Left ventricle myocardium superior (tissue), 1 donor: Measurements from ENCODE around the gene MEGF6. TPM values are rescaled to one million over a fixed set of nuclear protein-coding genes. Genes with fewer than 3 reads are reported as not detected.

Experiments
- ATAC-seq: fragments of 200-7000 bp; cut with Tn5 transposase; one replicate; pipeline ENCODE4 v1.9.1; 2020; ENCODE audit warnings: mild to moderate bottlenecking, moderate library complexity
- DNase-seq: peaks from one replicate; pipeline ENCODE4 v3.0.0-alpha.2; 2020
- intact Hi-C: fragments of 100-400 bp; cut with micrococcal nuclease; formaldehyde crosslinking; loops from one replicate; pipeline ENCODE4 v1.11.0; 2022
- total RNA-seq: library from RNA; stranded (reverse); fragmentation: NEBNext Ultra II Directional; extraction: Animal tissue kit (Norgen Biotek cat#: 25700); gene quantifications from one replicate; pipeline ENCODE4 v1.2.1, GENCODE V29; 2021
- donor health status: DM: no; HTN: yes; CAD: no; lungs with severe emphysema.

Gene MEGF6
- total RNA-seq, 1 donor from 2014 or later: 11.6 TPM

GRCh38 chr1:3519301-3519885, 91.9 kb downstream of the MEGF6 start:
- ATAC-seq: no peak
- intact Hi-C loops: no loop called here
- no peak for DNase-seq

GRCh38 chr1:3518756-3519155, 92.6 kb downstream of the MEGF6 start:
- intact Hi-C loops: no loop called here
- ATAC-seq: no peak
- no peak for DNase-seq

DNA sequence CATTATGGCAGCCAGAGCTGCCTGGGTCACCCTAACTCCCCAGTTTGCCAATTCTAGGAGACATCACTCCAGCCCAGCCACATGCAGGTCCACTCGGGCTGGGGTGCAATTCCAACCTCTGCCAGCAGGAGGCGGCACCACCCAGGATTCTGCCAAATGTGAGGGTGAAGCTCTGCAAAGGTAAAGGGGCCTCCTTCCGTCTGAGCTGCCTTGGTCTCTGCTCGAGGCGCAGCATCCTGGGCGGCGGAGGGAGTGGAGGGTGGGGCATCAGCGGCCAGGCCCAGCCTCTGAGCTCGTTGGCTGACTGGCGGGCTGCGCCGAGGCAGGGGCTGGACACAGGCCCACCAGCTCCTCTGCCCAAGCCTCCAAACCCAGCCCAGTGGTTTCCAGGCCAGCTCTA, 93.1 kb downstream of the MEGF6 start:
- intact Hi-C loops: no loop called here
- no peak for ATAC-seq
- DNase-seq: no peak

- intact Hi-C loops: no loop called here
- ATAC-seq (no peak), DNase-seq (no peak)
Observed at GRCh38 chr1:3516911-3517675, 94.2 kb downstream of the MEGF6 start.

GRCh38 chr1:3516481-3516869, 94.8 kb downstream of the MEGF6 start:
- ATAC-seq (no peak), DNase-seq (no peak)
- intact Hi-C loops: no loop called here

- intact Hi-C loops: no loop called here
- DNase-seq (no peak), ATAC-seq (no peak)
Observed at GRCh38 chr1:3515774-3516480, 95.4 kb downstream of the MEGF6 start.

DNA sequence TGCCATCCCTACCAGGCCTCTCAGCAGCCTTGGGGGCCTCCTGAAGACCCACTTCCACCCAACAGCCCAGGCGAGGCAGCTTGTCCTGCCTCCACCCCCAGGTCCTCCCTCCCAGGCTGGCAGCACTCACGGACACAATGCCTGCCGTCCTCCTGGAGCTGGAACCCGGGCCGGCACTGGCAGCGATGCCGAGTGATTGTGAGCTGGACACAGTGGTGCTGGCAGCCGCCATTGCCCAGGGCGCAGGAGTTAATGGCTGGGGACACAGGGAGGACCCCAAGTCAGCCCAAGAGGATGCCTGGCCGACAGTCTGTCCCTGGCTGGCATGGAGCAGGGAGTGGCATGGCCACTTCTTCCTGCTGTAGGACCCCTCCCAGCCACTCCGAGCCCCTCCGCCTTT, 96.0 kb downstream of the MEGF6 start:
- DNase-seq: no peak
- intact Hi-C loops: no loop called here
- ATAC-seq: no peak

DNA sequence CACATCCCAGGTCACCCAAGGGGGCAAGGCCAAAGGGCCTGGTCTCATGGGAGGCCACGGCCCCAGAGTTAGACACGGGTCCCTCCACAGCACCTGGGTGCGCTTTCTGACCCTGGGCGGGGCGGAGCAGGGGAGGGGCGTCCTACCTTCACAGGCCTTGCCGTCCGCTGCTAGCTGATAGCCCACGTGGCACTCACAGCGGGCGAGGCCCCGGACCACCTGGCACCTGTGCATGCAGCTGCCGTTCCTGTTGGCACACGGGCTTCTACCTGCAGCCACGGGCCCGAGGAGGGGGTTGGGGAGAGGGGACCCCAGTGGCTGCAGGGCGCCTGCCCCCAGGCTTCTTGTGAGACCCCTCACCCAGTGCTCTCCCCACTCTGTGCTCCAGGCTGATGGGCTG, 96.9 kb downstream of the MEGF6 start:
- ATAC-seq: no peak
- DNase-seq: no peak
- intact Hi-C loops: no loop called here

GRCh38 chr1:3511856-3512255, 99.5 kb downstream of the MEGF6 start:
- ATAC-seq (no peak), DNase-seq (no peak)
- intact Hi-C loops: no loop called here

- intact Hi-C loops: no loop called here
- no peak for ATAC-seq
- DNase-seq: no peak
Observed at GRCh38 chr1:3511306-3511705, 100.0 kb downstream of the MEGF6 start.

DNA sequence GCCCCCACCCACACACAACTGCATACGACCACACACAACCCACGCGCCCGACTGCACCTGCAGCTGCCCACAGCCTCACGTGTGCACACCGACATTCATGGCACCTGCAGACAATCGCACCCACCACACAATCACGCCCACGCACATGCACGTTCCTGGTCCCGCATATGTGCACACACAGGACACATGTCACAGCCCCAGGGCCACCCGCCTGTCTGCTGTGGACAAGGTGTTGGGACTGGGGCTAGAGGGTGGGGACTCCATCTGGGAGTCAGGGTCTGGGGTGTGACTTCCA, 100.4 kb downstream of the MEGF6 start:
- ATAC-seq: no peak
- DNase-seq: no peak
- intact Hi-C loops: no loop called here

DNA sequence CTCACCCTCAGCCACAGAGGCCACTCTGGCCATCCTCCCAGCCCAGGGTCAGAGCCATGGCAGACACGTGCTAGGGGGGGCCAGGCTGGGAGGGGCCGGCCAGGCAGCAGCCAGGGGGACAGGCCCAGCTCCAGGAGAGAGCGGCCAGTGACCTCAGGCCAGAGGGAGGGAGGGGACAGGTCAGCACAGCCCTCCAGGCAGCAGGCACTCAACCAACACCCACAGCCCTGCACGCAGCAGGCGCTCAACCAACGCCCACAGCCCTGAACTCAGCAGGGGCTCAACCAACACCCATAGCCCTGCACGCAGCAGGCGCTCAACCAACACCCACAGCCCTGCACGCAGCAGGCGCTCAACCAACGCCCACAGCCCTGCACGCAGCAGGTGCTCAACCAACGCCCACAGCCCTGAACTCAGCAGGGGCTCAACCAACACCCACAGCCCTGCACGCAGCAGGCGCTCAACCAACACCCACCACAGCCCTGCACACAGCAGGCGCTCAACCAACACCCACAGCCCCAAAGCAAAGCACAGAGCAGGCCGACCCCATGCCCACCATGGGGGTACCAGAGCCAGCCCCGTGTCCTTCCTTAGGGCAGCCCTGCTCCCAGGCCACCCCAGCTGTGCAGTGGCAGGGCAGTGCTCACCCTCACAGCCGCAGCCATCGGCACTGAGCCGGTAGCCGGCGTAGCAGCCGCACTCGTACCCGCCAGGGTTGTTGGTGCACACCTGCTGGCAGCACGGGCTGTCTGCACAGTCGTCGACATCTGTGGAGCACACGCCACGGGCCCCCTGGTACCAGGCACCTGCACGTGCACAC, 101.0 kb downstream of the MEGF6 start:
- DNase-seq (no peak), ATAC-seq (no peak)
- intact Hi-C loops: no loop called here

- no peak for ATAC-seq
- DNase-seq: no peak
- intact Hi-C loops: no loop called here
Observed at GRCh38 chr1:3509721-3510120, 101.6 kb downstream of the MEGF6 start.

DNA sequence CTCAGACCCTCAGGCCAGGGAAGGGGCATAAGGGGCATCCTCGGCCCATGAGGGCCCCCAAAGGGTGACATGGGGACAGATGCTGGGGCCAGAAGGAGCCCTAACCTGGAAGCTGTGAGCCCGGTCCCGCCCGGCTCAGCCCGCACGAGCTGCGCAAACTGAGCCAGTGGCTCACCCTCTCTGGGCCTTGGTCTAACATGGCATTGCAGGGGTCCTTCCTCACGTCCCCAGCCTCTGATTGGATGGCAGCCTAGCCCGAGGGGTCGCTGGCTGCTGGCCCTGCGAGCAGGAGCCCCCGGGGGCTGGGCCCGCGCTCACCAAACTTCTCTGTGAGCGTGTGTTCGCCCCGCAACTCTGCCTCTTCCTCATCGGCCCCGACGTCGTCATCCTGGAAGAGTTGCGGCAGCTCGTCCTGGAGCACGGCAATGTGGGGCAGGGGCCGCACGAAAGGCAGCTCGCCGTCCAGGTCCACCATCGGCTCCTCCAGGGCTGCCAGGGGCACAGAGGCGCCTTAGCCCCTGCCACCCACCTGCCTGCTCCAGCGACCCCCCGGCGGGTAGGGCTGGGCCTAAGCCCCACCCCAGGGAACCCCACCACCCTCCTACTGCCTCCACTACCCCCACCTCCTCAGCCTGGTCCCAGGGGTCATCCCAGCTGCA, 102.4 kb downstream of the MEGF6 start:
- ATAC-seq (no peak), DNase-seq (no peak)
- intact Hi-C loops: no loop called here

DNA sequence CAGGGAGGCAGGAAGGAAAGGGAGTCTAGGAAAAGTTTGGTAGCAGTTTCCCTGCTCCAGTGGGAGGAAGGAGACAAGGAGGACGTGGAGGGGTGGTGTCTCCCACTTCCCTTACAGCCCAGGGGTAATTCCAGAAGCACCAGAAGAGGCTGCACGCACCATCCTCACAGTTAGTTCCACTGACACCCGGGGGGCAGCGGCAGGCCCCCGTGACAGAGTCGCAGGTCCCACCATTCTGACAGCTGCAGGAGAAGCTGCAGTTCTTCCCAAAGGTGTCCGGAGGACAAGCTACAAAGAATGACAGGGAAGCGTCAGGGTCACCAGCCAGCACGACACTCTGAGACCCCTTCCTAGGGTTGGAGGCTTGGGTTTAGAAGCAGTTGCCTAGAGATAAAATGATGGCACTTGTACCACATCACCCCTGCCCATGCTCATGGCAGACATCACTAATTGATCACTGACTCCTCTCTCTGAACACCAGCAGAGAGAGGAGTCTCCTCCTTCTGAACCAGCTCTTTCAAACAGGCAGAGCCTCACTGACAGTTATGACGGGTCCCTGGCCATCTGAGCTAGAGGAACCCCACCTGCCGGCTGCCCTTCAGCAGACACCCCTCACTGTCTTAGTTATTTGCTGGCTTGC, 103.6 kb downstream of the MEGF6 start:
- no peak for ATAC-seq

GRCh38 chr1:3506943-3507342, 104.4 kb downstream of the MEGF6 start:
- ATAC-seq (no peak), DNase-seq (no peak)
- intact Hi-C loops: no loop called here

More for the DNA sequence above, 103.6 kb downstream of the MEGF6 start:
- no peak for DNase-seq
- intact Hi-C loops: no loop called here

- DNase-seq (no peak), ATAC-seq (no peak)
- intact Hi-C loops: no loop called here
Observed at GRCh38 chr1:3506041-3506440, 105.3 kb downstream of the MEGF6 start.

GRCh38 chr1:3505161-3505560, 106.1 kb downstream of the MEGF6 start:
- DNase-seq: no peak
- intact Hi-C loops: no loop called here
- no peak for ATAC-seq

GRCh38 chr1:3504822-3505153, 106.5 kb downstream of the MEGF6 start:
- intact Hi-C loops: no loop called here
- ATAC-seq (no peak), DNase-seq (no peak)
